MM.1S (cell line): Measurements from ENCODE around the gene EEF2KMT.
"Not testable (repeated sequence)": the region's sequence is repeated elsewhere in the genome, so short reads cannot be mapped to it uniquely, and the experiment has no call there.

Experiments used
- DNase-seq: peaks from one replicate; pipeline ENCODE4 v3.0.0-alpha.2; 2015
- H2AFZ ChIP-seq: fragments of 300-600 bp; sonication (generic); 2 replicates; pipeline ENCODE4 v1.6.0; 2016; ENCODE audit warnings: antibody characterized with exemption, low read length
- H3F3A ChIP-seq: fragments of 300-600 bp; sonication (generic); 2 replicates; pipeline ENCODE4 v1.6.1; 2016; ENCODE audit warnings: mild to moderate bottlenecking, antibody characterized with exemption, low read length, moderate library complexity, mixed read lengths; ENCODE audit not compliant: insufficient read depth
- H3K27ac ChIP-seq: fragments of 300-600 bp; sonication (generic); 2 replicates; pipeline ENCODE4 v1.5.1; 2016; ENCODE audit warnings: mild to moderate bottlenecking, low read length
- H3K27me3 ChIP-seq: fragments of 300-600 bp; sonication (generic); replicated peaks from 2 replicates; pipeline ENCODE4 v1.6.0; 2016; ENCODE audit warnings: low read length; ENCODE audit not compliant: insufficient read depth
- H3K36me3 ChIP-seq: fragments of 300-600 bp; sonication (generic); replicated peaks from 2 replicates; pipeline ENCODE4 v1.6.1; 2016; ENCODE audit warnings: mild to moderate bottlenecking, low read length, mixed read lengths; ENCODE audit not compliant: insufficient read depth
- H3K4me1 ChIP-seq: fragments of 300-600 bp; sonication (generic); 2 replicates; pipeline ENCODE4 v1.6.1; 2016; ENCODE audit warnings: low read length, mixed read lengths
- H3K4me2 ChIP-seq: fragments of 300-600 bp; sonication (generic); 2 replicates; pipeline ENCODE4 v1.6.0; 2016; ENCODE audit warnings: low read depth, low read length
- H3K4me3 ChIP-seq: fragments of 300-600 bp; sonication (generic); 2 replicates; pipeline ENCODE4 v1.5.1; 2016; ENCODE audit warnings: low read length, mixed read lengths
- H3K79me2 ChIP-seq: fragments of 300-600 bp; sonication (generic); 2 replicates; pipeline ENCODE4 v1.6.1; 2016; ENCODE audit warnings: mixed run types, low read length, mixed read lengths
- H3K9ac ChIP-seq: fragments of 300-600 bp; sonication (generic); 2 replicates; pipeline ENCODE4 v1.6.1; 2016; ENCODE audit warnings: low read length, mixed read lengths
- H3K9me2 ChIP-seq: fragments of 300-600 bp; sonication (generic); replicated peaks from 2 replicates; pipeline ENCODE4 v1.6.1; 2016; ENCODE audit warnings: mild to moderate bottlenecking, low read length, mixed read lengths; ENCODE audit not compliant: insufficient read depth
- H3K9me3 ChIP-seq: fragments of 300-600 bp; sonication (generic); replicated peaks from 2 replicates; pipeline ENCODE4 v1.6.1; 2016; ENCODE audit warnings: mild to moderate bottlenecking, low read length, mixed read lengths; ENCODE audit not compliant: insufficient read depth
- H4K20me1 ChIP-seq: fragments of 300-600 bp; sonication (generic); 2 replicates; pipeline ENCODE4 v1.6.1; 2016; ENCODE audit warnings: mild to moderate bottlenecking, low read length, moderate library complexity, mixed read lengths; ENCODE audit not compliant: insufficient read depth
- CTCF ChIP-seq: fragments of 300-600 bp; sonication (generic); IDR thresholded peaks from 2 replicates; pipeline ENCODE4 v1.5.1; 2016; ENCODE audit warnings: antibody characterized with exemption, low read length, mixed read lengths
- EZH2 ChIP-seq: fragments of 300-600 bp; sonication (generic); optimal IDR thresholded peaks from 2 replicates; pipeline ENCODE3; 2017; ENCODE audit warnings: low read depth, mild to moderate bottlenecking, antibody characterized with exemption, low read length, mixed read lengths
- EZH2phosphoT487 ChIP-seq: fragments of 300-600 bp; sonication (generic); IDR thresholded peaks from 2 replicates; pipeline ENCODE4 v1.6.1; 2018; ENCODE audit warnings: antibody characterized with exemption, low read length

Gene EEF2KMT

DNA sequence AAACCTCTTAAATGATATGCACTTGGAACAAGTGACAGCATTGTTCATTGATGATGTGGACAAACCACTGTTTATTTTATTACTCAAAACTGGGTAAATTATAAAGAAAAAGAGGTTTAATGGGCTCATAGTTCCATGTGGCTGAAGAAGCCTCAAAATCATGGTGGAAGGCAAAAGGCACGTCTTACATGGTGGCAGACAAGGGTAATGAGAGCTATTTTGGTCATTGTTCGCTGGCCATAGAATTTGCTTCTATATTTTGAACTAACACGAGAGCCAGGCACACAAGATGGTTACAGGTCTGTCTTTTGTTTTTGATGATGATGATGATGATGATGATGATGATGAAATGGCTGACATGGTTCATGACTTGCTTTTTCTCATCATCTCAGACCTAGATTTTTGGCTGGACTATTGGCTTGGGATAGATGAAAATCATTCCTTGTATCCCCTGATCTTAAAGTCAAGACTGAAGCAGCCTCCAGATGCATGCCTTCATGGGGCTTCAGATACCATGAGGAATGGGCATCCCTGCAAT lies 33.9 kb upstream of the EEF2KMT start:
- H3F3A ChIP-seq, H3K4me3 ChIP-seq, H3K9me2 ChIP-seq, H4K20me1 ChIP-seq, H3K36me3 ChIP-seq, H3K9me3 ChIP-seq, H3K79me2 ChIP-seq, H3K9ac ChIP-seq, H3K27ac ChIP-seq, DNase-seq, H2AFZ ChIP-seq, H3K27me3 ChIP-seq, H3K4me1 ChIP-seq, H3K4me2 ChIP-seq: not testable (repeated sequence)

GRCh38 chr16:5117300-5118087 lies 19.9 kb upstream of the EEF2KMT start:
- not testable (repeated sequence) for H3K27me3 ChIP-seq, H3K79me2 ChIP-seq, H3F3A ChIP-seq, H2AFZ ChIP-seq, H3K36me3 ChIP-seq, H3K4me2 ChIP-seq, H4K20me1 ChIP-seq, H3K9me2 ChIP-seq, H3K4me3 ChIP-seq, H3K9ac ChIP-seq, DNase-seq, H3K9me3 ChIP-seq, H3K27ac ChIP-seq, H3K4me1 ChIP-seq

DNA sequence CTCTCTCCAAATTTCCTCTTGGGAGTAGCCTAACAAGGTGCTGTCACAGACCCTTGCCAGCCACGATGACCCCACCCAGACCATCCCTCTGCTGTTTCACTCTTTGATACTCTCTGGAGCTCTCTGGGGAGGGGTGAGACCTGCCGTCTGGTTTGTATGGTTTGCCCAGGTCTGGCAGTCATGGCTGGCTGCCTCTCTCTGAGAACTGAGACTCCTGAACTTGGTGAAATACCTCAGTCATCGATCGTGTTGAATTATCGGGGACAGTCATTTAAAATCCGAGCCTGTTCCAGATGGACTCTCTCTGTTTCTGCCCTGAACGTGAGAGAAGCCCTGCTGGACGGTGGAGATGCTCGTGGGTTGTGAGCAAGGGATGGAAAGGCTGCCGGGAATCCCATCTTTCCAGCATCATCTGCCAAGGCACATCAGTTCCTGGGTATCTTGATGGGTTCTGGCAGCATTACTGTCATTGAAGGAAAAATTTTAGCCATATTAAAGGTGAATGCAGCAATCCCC lies 19.2 kb upstream of the EEF2KMT start:
- not testable (repeated sequence) for H3K9ac ChIP-seq, H2AFZ ChIP-seq, H3K4me2 ChIP-seq, H3K27ac ChIP-seq, H3K36me3 ChIP-seq, H3K79me2 ChIP-seq, H3K4me3 ChIP-seq, H3K4me1 ChIP-seq, DNase-seq, H3F3A ChIP-seq, H4K20me1 ChIP-seq, H3K9me2 ChIP-seq, H3K27me3 ChIP-seq, H3K9me3 ChIP-seq

- H2AFZ ChIP-seq, H4K20me1 ChIP-seq, DNase-seq: not testable (repeated sequence)
Measured at GRCh38 chr16:5110933-5111332, 13.3 kb upstream of the EEF2KMT start.

DNA sequence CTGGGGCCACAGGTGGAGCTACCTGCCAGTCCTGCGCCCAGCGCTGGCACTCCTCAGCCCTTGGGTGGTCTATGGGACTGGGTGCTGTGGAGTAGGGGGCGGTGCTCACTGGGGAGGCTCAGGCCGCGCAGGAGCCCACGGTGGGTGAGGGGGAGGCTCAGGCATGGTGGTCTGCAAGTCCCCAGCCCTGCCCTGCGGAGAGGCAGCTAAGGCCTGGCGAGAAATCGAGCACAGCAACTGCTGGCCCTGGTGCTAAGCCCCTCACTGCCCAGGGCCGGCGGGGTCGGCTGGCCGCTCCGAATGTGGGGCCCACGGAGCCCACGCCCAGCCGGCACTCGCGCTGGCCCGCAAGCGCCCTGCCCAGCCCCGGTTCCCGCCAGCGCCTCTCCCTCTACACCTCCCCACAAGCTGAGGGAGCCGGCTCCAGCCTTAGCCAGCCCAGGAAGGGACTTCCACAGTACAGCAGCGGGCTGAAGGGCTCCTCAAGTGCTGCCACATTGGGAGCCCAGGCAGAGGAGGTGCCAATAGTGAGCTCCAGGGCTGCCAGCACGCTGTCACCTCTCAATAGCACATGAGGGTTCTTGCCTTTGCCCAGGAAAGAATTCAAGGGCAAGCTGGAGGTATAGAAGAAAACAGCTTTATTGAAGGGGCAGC lies 11.0 kb upstream of the EEF2KMT start:
- TF ChIP-seq EZH2: no peak
- no peak for TF ChIP-seq CTCF
- no peak for TF ChIP-seq EZH2phosphoT487
- H4K20me1 ChIP-seq: no peaks in the 10 kb centered on the region
- no peaks in the 10 kb centered on the region for H3K27me3 ChIP-seq
- no peak overlapping the region for H2AFZ ChIP-seq
- H3F3A ChIP-seq: no peaks in the 10 kb centered on the region
- H3K4me1 ChIP-seq: no peaks in the 10 kb centered on the region
- no peaks in the 10 kb centered on the region for H3K36me3 ChIP-seq
- H3K4me3 ChIP-seq: no peak overlapping the region
- H3K9me2 ChIP-seq: no peaks in the 10 kb centered on the region
- no peak overlapping the region for H3K9ac ChIP-seq
- no peak overlapping the region for H3K27ac ChIP-seq
- H3K4me2 ChIP-seq: no peak overlapping the region
- H3K79me2 ChIP-seq: no peaks in the 10 kb centered on the region
- no peak for DNase-seq
- no peaks in the 10 kb centered on the region for H3K9me3 ChIP-seq

More at GRCh38 chr16:5110933-5111332, 13.3 kb upstream of the EEF2KMT start:
- H3K27me3 ChIP-seq, H3K36me3 ChIP-seq, H3K4me3 ChIP-seq, H3F3A ChIP-seq, H3K79me2 ChIP-seq, H3K27ac ChIP-seq, H3K4me1 ChIP-seq, H3K4me2 ChIP-seq, H3K9ac ChIP-seq, H3K9me2 ChIP-seq, H3K9me3 ChIP-seq: not testable (repeated sequence)

DNA sequence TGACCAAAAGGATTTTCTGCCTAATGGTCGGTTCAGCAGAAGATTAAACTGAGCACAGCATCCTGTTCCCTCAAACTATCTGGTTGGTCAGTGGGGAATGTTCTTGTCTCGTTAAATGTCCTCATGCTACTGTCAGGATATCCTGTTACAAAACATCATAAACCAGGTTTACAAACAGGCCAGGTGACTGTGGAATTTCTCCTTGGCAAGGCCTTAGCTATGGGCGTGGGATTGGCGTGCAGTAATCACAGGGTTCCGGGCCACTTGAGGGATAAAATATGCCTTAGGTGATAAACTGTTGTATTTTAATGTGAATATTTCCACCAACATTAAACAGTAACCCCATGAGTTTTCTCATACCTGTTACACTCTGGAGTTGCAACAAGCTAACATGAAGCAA lies 7.4 kb upstream of the EEF2KMT start:
- not testable (repeated sequence) for DNase-seq

More for the DNA sequence above, 7.4 kb upstream of the EEF2KMT start:
- H3K9me2 ChIP-seq, H3K36me3 ChIP-seq, H3K4me2 ChIP-seq, H2AFZ ChIP-seq, H3K4me1 ChIP-seq, H3K27ac ChIP-seq, H4K20me1 ChIP-seq, H3K4me3 ChIP-seq, H3K79me2 ChIP-seq, H3K27me3 ChIP-seq, H3K9ac ChIP-seq, H3F3A ChIP-seq, H3K9me3 ChIP-seq: not testable (repeated sequence)
